ENCODE measurements around the gene NINJ2.

The NINJ2 gene

DNA sequence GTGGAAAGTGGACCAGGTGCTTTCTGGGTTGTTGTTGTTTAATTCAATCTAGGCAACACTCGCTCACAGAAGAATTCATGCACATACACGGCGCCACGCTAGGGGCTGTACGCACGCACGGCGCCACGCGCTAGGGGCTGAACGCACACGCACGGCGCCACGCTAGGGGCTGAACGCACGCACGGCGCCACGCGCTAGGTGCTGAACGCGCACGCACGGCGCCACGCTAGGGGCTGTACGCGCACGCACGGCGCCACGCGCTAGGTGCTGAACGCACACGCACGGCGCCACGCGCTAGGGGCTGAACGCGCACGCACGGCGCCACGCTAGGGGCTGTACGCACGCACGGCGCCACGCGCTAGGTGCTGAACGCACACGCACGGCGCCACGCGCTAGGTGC lies 54.3 kb downstream of the NINJ2 start:
- TF ChIP-seq, protein P1, sequence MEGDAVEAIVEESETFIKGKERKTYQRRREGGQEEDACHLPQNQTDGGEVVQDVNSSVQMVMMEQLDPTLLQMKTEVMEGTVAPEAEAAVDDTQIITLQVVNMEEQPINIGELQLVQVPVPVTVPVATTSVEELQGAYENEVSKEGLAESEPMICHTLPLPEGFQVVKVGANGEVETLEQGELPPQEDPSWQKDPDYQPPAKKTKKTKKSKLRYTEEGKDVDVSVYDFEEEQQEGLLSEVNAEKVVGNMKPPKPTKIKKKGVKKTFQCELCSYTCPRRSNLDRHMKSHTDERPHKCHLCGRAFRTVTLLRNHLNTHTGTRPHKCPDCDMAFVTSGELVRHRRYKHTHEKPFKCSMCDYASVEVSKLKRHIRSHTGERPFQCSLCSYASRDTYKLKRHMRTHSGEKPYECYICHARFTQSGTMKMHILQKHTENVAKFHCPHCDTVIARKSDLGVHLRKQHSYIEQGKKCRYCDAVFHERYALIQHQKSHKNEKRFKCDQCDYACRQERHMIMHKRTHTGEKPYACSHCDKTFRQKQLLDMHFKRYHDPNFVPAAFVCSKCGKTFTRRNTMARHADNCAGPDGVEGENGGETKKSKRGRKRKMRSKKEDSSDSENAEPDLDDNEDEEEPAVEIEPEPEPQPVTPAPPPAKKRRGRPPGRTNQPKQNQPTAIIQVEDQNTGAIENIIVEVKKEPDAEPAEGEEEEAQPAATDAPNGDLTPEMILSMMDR (IDR thresholded peaks at IDR 0.05; ENCODE audit: low read depth, low read length) = no peak
- no peak overlapping the region for H3K4me3 ChIP-seq (ENCODE audit: low read depth, low read length)

DNA sequence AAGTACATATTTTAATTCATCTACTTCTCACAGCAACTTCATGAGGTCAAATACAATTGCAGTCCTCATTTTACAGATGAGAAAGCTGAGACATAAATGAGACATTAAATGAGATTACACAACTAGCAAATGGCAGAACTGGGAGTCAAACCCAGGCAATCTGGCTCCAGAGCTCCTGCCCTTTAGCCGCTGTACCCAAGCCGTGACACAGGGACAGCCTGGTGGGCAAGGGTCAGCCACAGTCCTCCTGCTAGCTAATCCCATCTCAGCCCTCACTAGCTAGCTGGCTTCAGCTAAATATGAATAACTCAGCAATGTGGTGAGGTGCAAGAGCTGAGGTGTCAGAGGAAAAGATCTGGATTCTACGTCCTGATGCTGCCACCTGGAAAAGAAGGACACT lies 54.8 kb downstream of the NINJ2 start:
- TF ChIP-seq, protein P1 (IDR thresholded peaks at IDR 0.05; ENCODE audit: low read depth, low read length) = no peak
- no peak overlapping the region for H3K4me3 ChIP-seq (ENCODE audit: low read depth, low read length)

DNA sequence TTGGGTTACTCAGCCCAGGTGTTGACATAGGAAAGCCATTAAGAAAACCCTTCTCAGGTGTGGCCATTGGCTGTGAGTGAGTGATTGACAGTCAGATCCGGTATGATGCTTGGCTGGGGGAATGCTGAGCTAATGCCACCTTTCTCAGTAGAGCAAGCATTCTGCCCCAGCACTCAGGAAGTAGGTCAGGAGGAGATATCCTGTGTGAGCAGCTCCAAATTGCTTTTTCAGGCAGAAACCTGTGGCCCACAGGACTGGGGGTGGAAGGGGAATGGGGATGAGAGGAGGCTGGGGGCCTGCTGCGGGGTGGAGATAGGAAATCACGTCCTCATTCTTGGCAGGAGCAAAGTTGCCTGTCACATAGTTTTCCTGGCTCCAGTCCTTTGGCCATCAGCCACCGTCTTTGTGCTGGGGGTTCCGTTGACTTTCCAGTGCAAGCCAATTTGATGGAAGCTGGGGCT lies 55.7 kb downstream of the NINJ2 start:
- no peak overlapping the region for H3K4me3 ChIP-seq (ENCODE audit: low read depth, low read length)
- TF ChIP-seq, protein P1 (IDR thresholded peaks at IDR 0.05; ENCODE audit: low read depth, low read length) = no peak

DNA sequence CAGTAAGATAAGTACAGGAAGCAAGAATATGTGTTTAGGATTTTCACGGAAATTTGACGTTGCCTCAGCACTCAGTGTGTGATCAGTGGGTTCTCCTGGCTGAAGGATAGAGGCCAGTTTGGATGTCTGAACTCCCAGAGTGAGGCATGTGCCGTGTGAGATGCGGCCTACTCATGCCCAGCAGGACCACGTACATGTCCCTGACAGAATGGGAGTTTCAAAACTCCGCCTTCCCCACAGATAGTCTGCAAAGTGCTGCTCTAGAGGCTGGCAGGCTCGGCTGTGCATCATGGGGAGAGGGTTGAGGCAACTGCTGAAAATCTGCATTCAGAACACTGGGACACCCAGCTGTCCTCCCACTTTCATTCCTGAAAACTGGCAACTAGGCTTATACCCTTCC lies 58.3 kb downstream of the NINJ2 start:
- no peak overlapping the region for H3K4me3 ChIP-seq (ENCODE audit: low read depth, low read length)
- TF ChIP-seq, protein P1 (IDR thresholded peaks at IDR 0.05; ENCODE audit: low read depth, low read length) = no peak

DNA sequence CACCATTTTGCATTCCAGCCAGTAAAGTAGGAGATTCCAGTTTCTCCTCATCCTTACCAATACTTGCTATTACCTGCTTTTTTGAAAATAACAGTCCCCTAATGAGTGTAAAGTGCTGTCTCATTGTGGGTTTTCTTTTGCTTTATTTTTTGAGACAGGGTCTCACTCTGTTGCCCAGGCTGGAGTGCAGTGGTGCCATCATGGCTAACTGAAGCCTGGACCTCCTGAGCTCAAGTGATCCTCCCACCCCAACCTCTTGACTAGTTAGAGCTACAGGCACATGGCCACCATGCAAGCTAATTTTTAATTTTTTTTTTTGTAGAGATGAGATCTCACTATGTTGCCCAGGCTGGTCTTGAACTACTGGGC lies 60.6 kb downstream of the NINJ2 start:
- TF ChIP-seq, protein P1 (IDR thresholded peaks at IDR 0.05; ENCODE audit: low read depth, low read length) = no peak
- H3K4me3 ChIP-seq (ENCODE audit: low read depth, low read length) = no peak overlapping the region

DNA sequence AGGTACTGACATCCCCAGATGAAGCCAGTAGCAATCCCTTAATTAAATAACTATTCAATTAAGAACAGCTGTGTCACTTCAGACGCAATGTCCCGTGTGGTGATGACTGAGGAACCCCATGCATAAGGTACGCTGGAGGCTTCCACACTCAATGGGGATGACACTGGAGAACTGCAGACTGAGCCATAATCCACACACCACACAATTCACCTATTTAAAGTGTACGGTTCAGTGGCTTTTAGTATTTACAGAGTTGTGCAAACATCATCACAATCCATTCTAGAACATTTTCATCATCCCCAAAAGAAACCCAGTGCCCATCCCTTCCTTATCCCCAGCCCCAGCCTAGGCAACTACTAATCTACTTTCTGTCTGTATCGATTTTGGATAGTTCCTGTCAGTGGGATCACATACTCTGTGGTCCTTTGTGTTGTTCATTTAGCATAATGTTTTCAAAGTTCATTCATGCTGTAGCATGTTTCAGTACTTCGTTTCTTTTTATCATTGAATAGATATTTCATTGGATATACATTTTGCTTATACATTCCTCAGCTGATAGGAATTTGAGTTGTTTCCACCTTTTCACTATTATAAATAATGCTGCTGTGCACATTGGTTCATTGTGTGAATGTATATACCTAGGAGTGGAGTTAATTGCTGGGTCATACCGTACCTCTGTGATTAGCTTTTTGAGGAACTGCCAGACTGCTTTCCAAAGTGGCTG lies 61.1 kb downstream of the NINJ2 start:
- TF ChIP-seq, protein P1 (IDR thresholded peaks at IDR 0.05; ENCODE audit: low read depth, low read length) = no peak
- H3K4me3 ChIP-seq (ENCODE audit: low read depth, low read length) = no peak overlapping the region

DNA sequence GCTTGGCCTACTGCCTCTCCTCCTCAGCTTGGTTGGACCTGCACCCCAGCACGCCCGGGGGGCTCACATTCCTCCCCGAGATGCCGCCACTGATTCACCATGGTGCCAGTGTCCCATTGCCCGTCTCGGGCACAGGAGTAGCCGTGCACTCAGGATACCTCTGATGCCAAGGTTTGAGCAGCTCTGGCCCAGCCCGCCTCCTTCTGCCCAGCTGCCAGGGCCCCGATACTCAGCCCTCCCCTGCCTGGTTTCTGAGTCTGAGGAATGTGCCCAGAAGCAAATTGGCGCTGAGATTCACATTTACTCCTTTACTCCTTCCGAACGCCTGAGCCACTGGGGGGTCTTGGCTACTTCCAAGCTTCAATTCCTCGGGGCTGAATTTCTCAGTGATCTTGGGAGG lies 63.5 kb downstream of the NINJ2 start:
- TF ChIP-seq, protein P1 (IDR thresholded peaks at IDR 0.05; ENCODE audit: low read depth, low read length) = no peak
- H3K4me3 ChIP-seq (ENCODE audit: low read depth, low read length) = no peak overlapping the region
